ENCODE data around the gene ATP13A3.

ATP13A3 gene

GRCh38 chr3:194474675-194475074 is 12.1 kb downstream of the ATP13A3 start:
- no peak for DNase-seq

GRCh38 chr3:194472290-194472920 is 14.4 kb downstream of the ATP13A3 start:
- DNase-seq, result no peak

- no peak for DNase-seq
Observed at GRCh38 chr3:194471863-194472262, 14.9 kb downstream of the ATP13A3 start.

GRCh38 chr3:194470615-194471014 is 16.2 kb downstream of the ATP13A3 start:
- DNase-seq, result no peak

- DNase-seq, result no peak
Observed at GRCh38 chr3:194469977-194470376, 16.8 kb downstream of the ATP13A3 start.

GRCh38 chr3:194468086-194468485 is 18.7 kb downstream of the ATP13A3 start:
- DNase-seq, result no peak

GRCh38 chr3:194466761-194467356 is 19.9 kb downstream of the ATP13A3 start:
- DNase-seq, result no peak

- no peak for DNase-seq
Observed at GRCh38 chr3:194465920-194466570, 20.8 kb downstream of the ATP13A3 start.

- DNase-seq, result no peak
Observed at GRCh38 chr3:194465246-194465645, 21.6 kb downstream of the ATP13A3 start.

GRCh38 chr3:194464692-194465091 is 22.1 kb downstream of the ATP13A3 start:
- DNase-seq, result no peak

- no peak for DNase-seq
Observed at GRCh38 chr3:194462936-194463335, 23.9 kb downstream of the ATP13A3 start.

- no peak for DNase-seq
Observed at GRCh38 chr3:194460566-194460965, 26.2 kb downstream of the ATP13A3 start.

- no peak for DNase-seq
Observed at GRCh38 chr3:194458131-194458530, 28.7 kb downstream of the ATP13A3 start.

- no peak for DNase-seq
Observed at GRCh38 chr3:194455481-194455880, 31.3 kb downstream of the ATP13A3 start.

GRCh38 chr3:194450341-194450740 is 36.5 kb downstream of the ATP13A3 start:
- no peak for DNase-seq

- DNase-seq, result no peak
Observed at GRCh38 chr3:194449913-194450312, 36.9 kb downstream of the ATP13A3 start.

- no peak for DNase-seq
Observed at GRCh38 chr3:194447657-194448056, 39.1 kb downstream of the ATP13A3 start.

GRCh38 chr3:194447161-194447560 is 39.6 kb downstream of the ATP13A3 start:
- DNase-seq, result no peak

GRCh38 chr3:194446754-194447153 is 40.0 kb downstream of the ATP13A3 start:
- no peak for DNase-seq

- DNase-seq, result no peak
Observed at GRCh38 chr3:194446172-194446571, 40.6 kb downstream of the ATP13A3 start.

- DNase-seq, result no peak
Observed at GRCh38 chr3:194443901-194444300, 42.9 kb downstream of the ATP13A3 start.

- DNase-seq, result no peak
Observed at GRCh38 chr3:194440756-194441155, 46.0 kb downstream of the ATP13A3 start.

- no peak for DNase-seq
Observed at GRCh38 chr3:194439881-194440550, 46.8 kb downstream of the ATP13A3 start.

GRCh38 chr3:194434503-194434902 is 52.3 kb downstream of the ATP13A3 start:
- DNase-seq, result no peak
